GM21529 (cell line): ENCODE results near the gene STARD4.

Source experiments
- ATAC-seq: cut with Tn5 transposase; IDR thresholded peaks from one replicate; pipeline ENCODE4 v1.9.1; 2021; ENCODE audit not compliant: unreplicated experiment

The STARD4 gene

GRCh38 chr5:111472579-111472978 is 39.8 kb downstream of the STARD4 start:
- ATAC-seq = peak; percentile 70

- ATAC-seq = peak; percentile 5
Observed at GRCh38 chr5:111472096-111472495, 40.2 kb downstream of the STARD4 start.

DNA sequence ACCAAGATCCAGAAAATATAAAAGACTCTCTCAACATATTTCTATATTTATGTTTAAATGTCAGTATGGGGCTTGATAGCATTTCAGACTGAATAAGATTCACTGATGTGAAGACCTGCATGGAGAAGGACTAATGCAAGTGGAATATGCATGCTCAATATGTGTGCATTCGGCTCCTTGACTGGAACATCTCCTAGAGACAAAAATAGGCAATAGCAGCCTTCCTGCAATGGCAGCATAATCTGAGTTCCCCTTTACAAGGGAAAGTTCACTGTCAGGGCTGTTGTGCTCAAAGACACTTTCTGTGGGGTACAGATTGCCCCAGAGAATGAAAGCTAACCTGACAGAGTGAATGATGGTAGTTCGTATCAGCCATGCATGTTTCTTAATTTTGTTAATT is 42.4 kb downstream of the STARD4 start:
- no peak for ATAC-seq

GRCh38 chr5:111469293-111469896 is 42.9 kb downstream of the STARD4 start:
- no peak for ATAC-seq

GRCh38 chr5:111463311-111463710 is 49.0 kb downstream of the STARD4 start:
- no peak for ATAC-seq

DNA sequence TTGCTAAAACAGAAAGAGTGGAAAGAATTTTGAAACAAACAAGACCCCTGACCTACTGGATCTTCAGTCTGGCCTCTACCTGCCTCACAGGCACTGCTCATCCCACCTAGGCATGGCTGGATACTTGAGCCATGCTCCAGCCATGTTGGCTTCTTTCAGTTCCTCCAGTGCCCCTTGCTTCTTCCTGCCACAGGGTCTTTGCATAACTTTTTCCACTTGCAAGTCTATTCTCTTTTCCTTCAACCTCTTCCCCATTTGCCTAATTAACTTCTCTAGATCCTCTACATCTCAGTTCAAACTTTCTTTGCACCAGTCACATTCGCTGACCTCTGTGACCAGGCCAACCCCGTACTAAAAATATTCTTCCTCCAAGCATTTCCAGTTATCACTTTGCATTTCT is 50.4 kb downstream of the STARD4 start:
- ATAC-seq = no peak

GRCh38 chr5:111461255-111461671 is 51.1 kb downstream of the STARD4 start:
- peak; percentile 67 for ATAC-seq

- no peak for ATAC-seq
Observed at GRCh38 chr5:111454776-111455175, 57.6 kb downstream of the STARD4 start.

DNA sequence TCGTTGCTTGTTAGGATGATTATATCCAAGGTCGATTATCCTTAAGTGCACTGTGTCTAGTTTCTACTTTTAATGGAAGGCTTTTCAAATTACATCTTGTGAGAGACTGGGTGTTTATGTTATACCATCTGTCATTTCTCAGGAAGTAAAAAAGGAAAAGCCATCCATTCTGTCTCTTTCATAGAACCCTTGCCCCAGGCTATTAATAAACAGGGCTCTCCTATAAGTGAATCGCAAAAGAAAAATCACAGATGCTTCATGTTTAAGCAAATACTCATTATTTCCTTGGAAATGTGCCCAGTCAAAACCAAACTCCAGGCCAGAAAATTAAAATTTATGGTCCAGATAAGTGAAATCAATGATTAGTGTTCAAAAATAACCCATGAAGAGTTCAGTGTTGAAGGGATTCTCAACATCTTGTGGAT is 58.1 kb downstream of the STARD4 start:
- ATAC-seq = no peak

- no peak for ATAC-seq
Observed at GRCh38 chr5:111453747-111454146, 58.6 kb downstream of the STARD4 start.

DNA sequence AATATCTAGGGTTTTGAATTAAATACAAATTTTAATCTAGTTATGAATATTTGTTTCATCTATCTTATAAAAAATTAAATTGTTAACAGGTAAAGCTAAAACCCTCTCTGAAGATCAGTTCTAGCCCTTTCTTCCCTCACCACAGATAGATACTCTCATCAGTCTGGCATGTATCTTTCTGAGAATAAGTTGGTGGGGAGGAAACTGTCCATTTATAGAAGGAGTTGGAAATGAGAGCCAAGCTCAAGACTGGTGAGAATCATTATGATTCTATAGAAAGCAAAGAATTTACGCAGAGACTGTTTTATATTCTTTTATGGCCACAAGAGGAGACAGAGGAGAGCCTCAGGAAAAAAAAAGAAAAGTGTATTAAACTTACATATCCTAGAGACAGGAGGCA is 59.0 kb downstream of the STARD4 start:
- no peak for ATAC-seq

- no peak for ATAC-seq
Observed at GRCh38 chr5:111447822-111448221, 64.5 kb downstream of the STARD4 start.

- no peak for ATAC-seq
Observed at GRCh38 chr5:111447099-111447498, 65.2 kb downstream of the STARD4 start.
